Measurements from ENCODE around the gene PHF5A. TPM values are rescaled to one million over a fixed set of nuclear protein-coding genes. Genes with fewer than 3 reads are reported as not detected.

PHF5A gene
- total RNA-seq, 1 donor from 2014 or later: 44.2 TPM

- peaks cover 4% of the 10 kb centered on the region for H3K4me1 Mint-ChIP-seq
- no peaks in the 10 kb centered on the region for H3K9me3 Mint-ChIP-seq
- no peak for TF ChIP-seq CTCF (IDR thresholded peaks at IDR 0.05; ENCODE audit: unreplicated experiment)
- no peaks in the 10 kb centered on the region for H3K27me3 Mint-ChIP-seq (ENCODE audit: low read depth)
- H3K27ac Mint-ChIP-seq: no peak overlapping the region
- no peaks in the 10 kb centered on the region for H3K36me3 Mint-ChIP-seq
- DNase-seq (ENCODE audit: low spot score in 2 of 2, unreplicated experiment in 2 of 2): no peak
- no peak overlapping the region for H3K4me3 Mint-ChIP-seq
These were observed 16.5 kb upstream of the PHF5A start for GRCh38 chr22:41485033-41485432.

GRCh38 chr22:41482319-41482935 is 13.9 kb upstream of the PHF5A start:
- no peaks in the 10 kb centered on the region for H3K36me3 Mint-ChIP-seq
- no peak overlapping the region for H3K27ac Mint-ChIP-seq
- H3K4me1 Mint-ChIP-seq: peaks cover 4% of the 10 kb centered on the region
- no peaks in the 10 kb centered on the region for H3K27me3 Mint-ChIP-seq (ENCODE audit: low read depth)
- no peaks in the 10 kb centered on the region for H3K9me3 Mint-ChIP-seq
- no peak for TF ChIP-seq CTCF (IDR thresholded peaks at IDR 0.05; ENCODE audit: unreplicated experiment)
- no peak for DNase-seq (ENCODE audit: low spot score in 2 of 2, unreplicated experiment in 2 of 2)
- H3K4me3 Mint-ChIP-seq: no peak overlapping the region

- TF ChIP-seq CTCF (IDR thresholded peaks at IDR 0.05; ENCODE audit: unreplicated experiment): no peak
- peaks cover under 1% of the 10 kb centered on the region for H3K4me1 Mint-ChIP-seq
- H3K9me3 Mint-ChIP-seq: no peaks in the 10 kb centered on the region
- H3K36me3 Mint-ChIP-seq: no peaks in the 10 kb centered on the region
- no peak overlapping the region for H3K4me3 Mint-ChIP-seq
- no peak overlapping the region for H3K27ac Mint-ChIP-seq
- DNase-seq (ENCODE audit: low spot score in 2 of 2, unreplicated experiment in 2 of 2): no peak
- H3K27me3 Mint-ChIP-seq (ENCODE audit: low read depth): no peaks in the 10 kb centered on the region
These were observed 13.4 kb upstream of the PHF5A start for GRCh38 chr22:41481925-41482318.

- Mint-ChIP-seq H3K36me3 (no peaks in the 10 kb centered on the region), H3K27ac (no peak overlapping the region), H3K9me3 (no peaks in the 10 kb centered on the region), H3K4me1 (no peaks in the 10 kb centered on the region), H3K27me3 (ENCODE audit: low read depth) (no peaks in the 10 kb centered on the region), H3K4me3 (no peak overlapping the region)
- TF ChIP-seq CTCF (IDR thresholded peaks at IDR 0.05; ENCODE audit: unreplicated experiment): no peak
- DNase-seq (ENCODE audit: low spot score in 2 of 2, unreplicated experiment in 2 of 2): no peak
These were observed 12.8 kb upstream of the PHF5A start for GRCh38 chr22:41481131-41481830.

GRCh38 chr22:41480397-41480735 is 11.9 kb upstream of the PHF5A start:
- TF ChIP-seq CTCF (IDR thresholded peaks at IDR 0.05; ENCODE audit: unreplicated experiment): no peak
- Mint-ChIP-seq H3K4me3 (no peak overlapping the region), H3K9me3 (no peaks in the 10 kb centered on the region), H3K4me1 (no peaks in the 10 kb centered on the region), H3K27ac (no peak overlapping the region), H3K36me3 (no peaks in the 10 kb centered on the region), H3K27me3 (ENCODE audit: low read depth) (no peaks in the 10 kb centered on the region)
- DNase-seq (ENCODE audit: low spot score in 2 of 2, unreplicated experiment in 2 of 2): no peak

All from mesothelial cell of epicardium (in vitro differentiated cells).